ENCODE data around the gene DMRTB1. TPM values are rescaled to one million over a fixed set of nuclear protein-coding genes. Genes with fewer than 3 reads are reported as not detected.

DMRTB1 gene
- polyA plus RNA-seq, 1 donor from 2014 or later, result not detected

DNA sequence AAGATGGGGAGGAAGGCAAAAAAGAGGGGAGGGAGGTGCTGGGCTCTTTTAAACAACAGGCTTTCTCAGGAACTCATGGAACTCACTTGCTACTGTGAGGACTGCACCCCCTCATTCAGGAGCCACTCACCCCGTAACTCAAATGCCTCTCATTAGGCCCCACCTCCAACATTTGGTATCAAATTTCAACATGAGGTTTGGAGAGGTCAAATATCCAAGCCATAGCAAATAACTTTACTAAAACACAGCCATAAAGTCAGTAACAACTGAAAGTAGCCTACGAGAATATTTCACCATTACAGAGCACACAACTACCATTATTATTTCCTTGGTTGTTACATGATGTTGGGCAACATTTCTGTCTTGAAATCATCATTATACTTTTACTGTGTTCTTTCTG lies 13.1 kb upstream of the DMRTB1 start:
- Histone ChIP-seq H3K27ac (ENCODE audit: low read length) (no peak overlapping the region), H3K79me2 (replicated peaks; ENCODE audit: insufficient read depth, low read length) (no peaks in the 10 kb centered on the region), H3K9me2 (ENCODE audit: insufficient read depth, low read length) (no peaks in the 10 kb centered on the region), H3K4me2 (ENCODE audit: low read length) (no peak overlapping the region), H3K27me3 (ENCODE audit: insufficient read depth, low read depth, low read length) (no peaks in the 10 kb centered on the region), H3F3A (ENCODE audit: insufficient read depth, low read length, poor library complexity, severe bottlenecking) (no peaks in the 10 kb centered on the region), H2AFZ (ENCODE audit: low read depth, low read length) (no peak overlapping the region), H3K4me3 (ENCODE audit: low read length) (no peak overlapping the region), H4K20me1 (ENCODE audit: insufficient read depth) (no peaks in the 10 kb centered on the region), H3K36me3 (ENCODE audit: insufficient read depth, low read length) (no peaks in the 10 kb centered on the region), H3K9ac (ENCODE audit: low read length) (no peak overlapping the region), H3K9me3 (ENCODE audit: low read length) (no peaks in the 10 kb centered on the region)
- TF ChIP-seq TAF1 (IDR thresholded peaks at IDR 0.05; ENCODE audit: low read depth), result no peak
- TF ChIP-seq RAD21 (conservative IDR thresholded peaks at IDR 0.05), result no peak
- no peak for TF ChIP-seq POLR2AphosphoS5 (IDR thresholded peaks at IDR 0.05)
- TF ChIP-seq, protein P1, sequence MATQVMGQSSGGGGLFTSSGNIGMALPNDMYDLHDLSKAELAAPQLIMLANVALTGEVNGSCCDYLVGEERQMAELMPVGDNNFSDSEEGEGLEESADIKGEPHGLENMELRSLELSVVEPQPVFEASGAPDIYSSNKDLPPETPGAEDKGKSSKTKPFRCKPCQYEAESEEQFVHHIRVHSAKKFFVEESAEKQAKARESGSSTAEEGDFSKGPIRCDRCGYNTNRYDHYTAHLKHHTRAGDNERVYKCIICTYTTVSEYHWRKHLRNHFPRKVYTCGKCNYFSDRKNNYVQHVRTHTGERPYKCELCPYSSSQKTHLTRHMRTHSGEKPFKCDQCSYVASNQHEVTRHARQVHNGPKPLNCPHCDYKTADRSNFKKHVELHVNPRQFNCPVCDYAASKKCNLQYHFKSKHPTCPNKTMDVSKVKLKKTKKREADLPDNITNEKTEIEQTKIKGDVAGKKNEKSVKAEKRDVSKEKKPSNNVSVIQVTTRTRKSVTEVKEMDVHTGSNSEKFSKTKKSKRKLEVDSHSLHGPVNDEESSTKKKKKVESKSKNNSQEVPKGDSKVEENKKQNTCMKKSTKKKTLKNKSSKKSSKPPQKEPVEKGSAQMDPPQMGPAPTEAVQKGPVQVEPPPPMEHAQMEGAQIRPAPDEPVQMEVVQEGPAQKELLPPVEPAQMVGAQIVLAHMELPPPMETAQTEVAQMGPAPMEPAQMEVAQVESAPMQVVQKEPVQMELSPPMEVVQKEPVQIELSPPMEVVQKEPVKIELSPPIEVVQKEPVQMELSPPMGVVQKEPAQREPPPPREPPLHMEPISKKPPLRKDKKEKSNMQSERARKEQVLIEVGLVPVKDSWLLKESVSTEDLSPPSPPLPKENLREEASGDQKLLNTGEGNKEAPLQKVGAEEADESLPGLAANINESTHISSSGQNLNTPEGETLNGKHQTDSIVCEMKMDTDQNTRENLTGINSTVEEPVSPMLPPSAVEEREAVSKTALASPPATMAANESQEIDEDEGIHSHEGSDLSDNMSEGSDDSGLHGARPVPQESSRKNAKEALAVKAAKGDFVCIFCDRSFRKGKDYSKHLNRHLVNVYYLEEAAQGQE (IDR thresholded peaks at IDR 0.05; ENCODE audit: borderline replicate concordance), result no peak
- TF ChIP-seq, protein P2, sequence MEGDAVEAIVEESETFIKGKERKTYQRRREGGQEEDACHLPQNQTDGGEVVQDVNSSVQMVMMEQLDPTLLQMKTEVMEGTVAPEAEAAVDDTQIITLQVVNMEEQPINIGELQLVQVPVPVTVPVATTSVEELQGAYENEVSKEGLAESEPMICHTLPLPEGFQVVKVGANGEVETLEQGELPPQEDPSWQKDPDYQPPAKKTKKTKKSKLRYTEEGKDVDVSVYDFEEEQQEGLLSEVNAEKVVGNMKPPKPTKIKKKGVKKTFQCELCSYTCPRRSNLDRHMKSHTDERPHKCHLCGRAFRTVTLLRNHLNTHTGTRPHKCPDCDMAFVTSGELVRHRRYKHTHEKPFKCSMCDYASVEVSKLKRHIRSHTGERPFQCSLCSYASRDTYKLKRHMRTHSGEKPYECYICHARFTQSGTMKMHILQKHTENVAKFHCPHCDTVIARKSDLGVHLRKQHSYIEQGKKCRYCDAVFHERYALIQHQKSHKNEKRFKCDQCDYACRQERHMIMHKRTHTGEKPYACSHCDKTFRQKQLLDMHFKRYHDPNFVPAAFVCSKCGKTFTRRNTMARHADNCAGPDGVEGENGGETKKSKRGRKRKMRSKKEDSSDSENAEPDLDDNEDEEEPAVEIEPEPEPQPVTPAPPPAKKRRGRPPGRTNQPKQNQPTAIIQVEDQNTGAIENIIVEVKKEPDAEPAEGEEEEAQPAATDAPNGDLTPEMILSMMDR (IDR thresholded peaks at IDR 0.05; ENCODE audit: poor library complexity, severe bottlenecking), result no peak
- no peak for TF ChIP-seq MXI1 (conservative IDR thresholded peaks at IDR 0.05; ENCODE audit: poor library complexity, severe bottlenecking)
- no peak for TF ChIP-seq EP300 (conservative IDR thresholded peaks at IDR 0.05; ENCODE audit: poor library complexity, severe bottlenecking)

DNA sequence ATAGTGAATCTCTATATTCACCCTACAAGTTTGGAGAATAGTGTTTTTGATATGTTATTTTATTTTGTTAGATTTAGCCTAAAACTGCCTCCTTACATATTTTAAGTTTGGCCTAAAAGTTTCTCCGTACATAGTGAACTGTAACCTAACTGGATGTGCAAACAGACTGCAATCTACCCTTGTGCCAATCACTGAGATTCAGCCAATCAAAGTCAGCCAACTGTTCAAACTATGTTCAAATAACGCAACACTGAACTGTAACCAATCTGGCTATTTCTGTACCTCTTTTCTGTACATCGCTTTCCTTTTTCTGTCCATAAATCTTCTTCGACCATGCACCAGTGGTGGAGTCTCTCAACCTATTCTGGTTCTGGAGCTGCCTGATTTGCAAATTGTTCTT lies 11.8 kb upstream of the DMRTB1 start:
- H3K4me3 ChIP-seq (ENCODE audit: low read length), result no peak overlapping the region
- H3K27ac ChIP-seq (ENCODE audit: low read length), result no peak overlapping the region
- H3K9me3 ChIP-seq (ENCODE audit: low read length), result no peaks in the 10 kb centered on the region
- H3K27me3 ChIP-seq (ENCODE audit: insufficient read depth, low read depth, low read length), result no peaks in the 10 kb centered on the region
- no peak overlapping the region for H2AFZ ChIP-seq (ENCODE audit: low read depth, low read length)
- H3K9me2 ChIP-seq (ENCODE audit: insufficient read depth, low read length), result no peaks in the 10 kb centered on the region
- H3K4me2 ChIP-seq (ENCODE audit: low read length), result no peak overlapping the region
- H3K79me2 ChIP-seq (replicated peaks; ENCODE audit: insufficient read depth, low read length), result no peaks in the 10 kb centered on the region
- H4K20me1 ChIP-seq (ENCODE audit: insufficient read depth), result no peaks in the 10 kb centered on the region
- no peaks in the 10 kb centered on the region for H3K36me3 ChIP-seq (ENCODE audit: insufficient read depth, low read length)
- H3K9ac ChIP-seq (ENCODE audit: low read length), result no peak overlapping the region
- no peaks in the 10 kb centered on the region for H3F3A ChIP-seq (ENCODE audit: insufficient read depth, low read length, poor library complexity, severe bottlenecking)
- TF ChIP-seq MXI1 (conservative IDR thresholded peaks at IDR 0.05; ENCODE audit: poor library complexity, severe bottlenecking) (no peak), SMC3 (conservative IDR thresholded peaks at IDR 0.05; ENCODE audit: poor library complexity) (no peak), POLR2AphosphoS5 (IDR thresholded peaks at IDR 0.05) (no peak), TAF1 (IDR thresholded peaks at IDR 0.05; ENCODE audit: low read depth) (no peak), EP300 (conservative IDR thresholded peaks at IDR 0.05; ENCODE audit: poor library complexity, severe bottlenecking) (no peak), RAD21 (conservative IDR thresholded peaks at IDR 0.05) (no peak), EZH2 (IDR thresholded peaks at IDR 0.05; ENCODE audit: borderline replicate concordance, insufficient read depth, low read length, poor library complexity, severe bottlenecking) (no peak)
- TF ChIP-seq, protein P1 (IDR thresholded peaks at IDR 0.05; ENCODE audit: borderline replicate concordance), result no peak
- TF ChIP-seq, protein P2 (IDR thresholded peaks at IDR 0.05; ENCODE audit: poor library complexity, severe bottlenecking), result no peak
